ENCODE results near the gene NEDD9. TPM values are rescaled to one million over a fixed set of nuclear protein-coding genes. Genes with fewer than 3 reads are reported as not detected.

The NEDD9 gene
- total and polyA plus RNA-seq, 2 of the 13 experiments (the other 11 are each of a cell fraction or from before 2014, with no cell fraction given): 27.1 to 389 TPM

GRCh38 chr6:11210386-11211138 lies 21.9 kb downstream of the NEDD9 start:
- FAIRE-seq: no peak
- no peak for ATAC-seq
- Histone ChIP-seq H2AFZ (ENCODE audit: low read length) (no peak overlapping the region), H3K27ac (ENCODE audit: extremely low read length, insufficient read depth, low read length) (peak overlapping the region; percentile 15), H3K79me2 (ENCODE audit: insufficient read depth, low read length) (peaks cover 97% of the 10 kb centered on the region), H3K9me3 (ENCODE audit: low read length) (no peaks in the 10 kb centered on the region), H3K4me1 (ENCODE audit: insufficient read depth, low read length) (peaks cover 100% of the 10 kb centered on the region), H3K27me3 (ENCODE audit: control insufficient read depth in 1 of 2, insufficient read depth in 2 of 2, low read length in 2 of 2) (no peaks in the 10 kb centered on the region), H3K9ac (ENCODE audit: insufficient read depth, low read depth, low read length) (no peak overlapping the region), H3K4me3 (replicated peaks in 1 of 3; ENCODE audit: insufficient read depth in 1 of 3, low read depth in 2 of 3, low read length in 3 of 3) (no peak overlapping the region), H4K20me1 (ENCODE audit: insufficient read depth, low read length) (peaks cover 98% of the 10 kb centered on the region), H3K4me2 (ENCODE audit: low read depth, low read length) (peak overlapping the region; percentile 32; the same call in 1 of the 2 replicates), H3K36me3 (replicated peaks in 1 of 2; ENCODE audit: control insufficient read depth in 1 of 2, insufficient read depth in 2 of 2, low read length in 2 of 2) (peaks cover 53 to 94% of the 10 kb centered on the region in 2 experiments)
- BruUV-seq (replicated peaks): no TSS peak
- DNase-seq (ENCODE audit: low spot score): no peak
- WGBS (ENCODE audit: low lambda C conversion rate): 93% methylated on average over 2 of the region's 2 CpGs
- intact Hi-C loops (cut with micrococcal nuclease; ENCODE audit: unreplicated experiment): no loop called here
- ChIA-PET POLR2A (interaction anchor here (1.1 to 1.6 kb wide), 2 partner anchors 9 to 22 kb away, joined by 4 to 6 read pairs; partner anchors contain the start of gene NEDD9), CTCF (ENCODE audit: low intra/inter-chr PET ratio, low total read pairs) (no interaction called here)
- in situ Hi-C loops (cut with HindIII; ENCODE audit: extremely low pct_ligation_motif_present, low pct_unique_long_range_greater_than_20kb): no loop called here
- no peak for TF ChIP-seq ZEB1 (IDR thresholded peaks at IDR 0.05; ENCODE audit: insufficient replicate concordance, low read depth)
- 0 out of 2 replicates have a peak, but pooled peaks have one; percentile 10 for TF ChIP-seq CHD4 (IDR thresholded peaks at IDR 0.05; ENCODE audit: borderline replicate concordance, low read length)
- no peak for TF ChIP-seq ARHGAP35 (CRISPR knock-in tag; IDR thresholded peaks at IDR 0.05; ENCODE audit: borderline replicate concordance)
- TF ChIP-seq POLR2A (IDR thresholded peaks at IDR 0.05; ENCODE audit: insufficient read depth in 1 of 2, low read depth in 2 of 2, low read length in 2 of 2): peak in 1 of 2 experiments; percentile 45; a peak in 1 of 4 replicates
- no peak for TF ChIP-seq AFF4 (CRISPR knock-in tag; IDR thresholded peaks at IDR 0.05)
- peak; percentile 79 for TF ChIP-seq PCBP2 (optimal IDR thresholded peaks at IDR 0.05; ENCODE audit: low read depth, low read length, poor library complexity, severe bottlenecking)
- TF ChIP-seq FUBP1 (CRISPR knock-in tag; IDR thresholded peaks at IDR 0.05; ENCODE audit: borderline replicate concordance): peak; percentile 62; the same call in 1 of the 2 replicates
- TF ChIP-seq SOX5 (CRISPR knock-in tag; IDR thresholded peaks at IDR 0.05; ENCODE audit: borderline replicate concordance): no peak
- 0 out of 2 replicates have a peak, but pooled peaks have one; percentile 18 for TF ChIP-seq ZSCAN31 (CRISPR knock-in tag; IDR thresholded peaks at IDR 0.05; ENCODE audit: low read depth)
- TF ChIP-seq JARID2 (CRISPR knock-in tag; IDR thresholded peaks at IDR 0.05; ENCODE audit: insufficient replicate concordance): no peak
- TF ChIP-seq SALL1 (CRISPR knock-in tag; IDR thresholded peaks at IDR 0.05): peak; percentile 18; the same call in 1 of the 2 replicates
- TF ChIP-seq NCOA5 (CRISPR knock-in tag; IDR thresholded peaks at IDR 0.05): no peak
- TF ChIP-seq KAT2B (IDR thresholded peaks at IDR 0.05; ENCODE audit: borderline replicate concordance, low read depth, low read length): no peak
- peak; percentile 35; the same call in 1 of the 2 replicates for TF ChIP-seq EED (CRISPR knock-in tag; IDR thresholded peaks at IDR 0.05)
- 0 out of 2 replicates have a peak, but pooled peaks have one; percentile 11 for TF ChIP-seq POLR2G (IDR thresholded peaks at IDR 0.05; ENCODE audit: low read depth, low read length)
- no peak for TF ChIP-seq ZNF414 (CRISPR knock-in tag; IDR thresholded peaks at IDR 0.05)
- peak; percentile 20; the same call in 1 of the 2 replicates for TF ChIP-seq ZNF430 (CRISPR knock-in tag; IDR thresholded peaks at IDR 0.05)
- TF ChIP-seq ZNF333 (CRISPR knock-in tag; IDR thresholded peaks at IDR 0.05; ENCODE audit: borderline replicate concordance): no peak

Data from HepG2 (cell line).